ENCODE data around the gene RBP3. TPM values are rescaled to one million over a fixed set of nuclear protein-coding genes. Genes with fewer than 3 reads are reported as not detected.

RBP3 gene
- total RNA-seq, 1 donor from 2014 or later: not detected

- Mint-ChIP-seq H3K9me3 (no peaks in the 10 kb centered on the region), H3K4me1 (no peaks in the 10 kb centered on the region), H3K4me3 (no peak overlapping the region), H3K27ac (ENCODE audit: unreplicated experiment) (no peak overlapping the region), H3K36me3 (ENCODE audit: low read depth) (no peaks in the 10 kb centered on the region), H3K27me3 (ENCODE audit: low read depth) (peaks cover 10% of the 10 kb centered on the region)
- DNase-seq (ENCODE audit: low read depth, low spot score): no peak
- TF ChIP-seq CTCF (conservative IDR thresholded peaks at IDR 0.05): no peak
Measured at GRCh38 chr10:47371629-47372485, 23.7 kb downstream of the RBP3 start.

GRCh38 chr10:47372726-47373125 lies 24.6 kb downstream of the RBP3 start:
- Mint-ChIP-seq H3K4me1 (peaks cover 5% of the 10 kb centered on the region), H3K9me3 (no peaks in the 10 kb centered on the region), H3K36me3 (ENCODE audit: low read depth) (no peaks in the 10 kb centered on the region), H3K27ac (ENCODE audit: unreplicated experiment) (no peak overlapping the region), H3K27me3 (ENCODE audit: low read depth) (peaks cover 18% of the 10 kb centered on the region), H3K4me3 (no peak overlapping the region)
- no peak for DNase-seq (ENCODE audit: low read depth, low spot score)
- TF ChIP-seq CTCF (conservative IDR thresholded peaks at IDR 0.05): no peak

- Mint-ChIP-seq H3K4me3 (no peak overlapping the region), H3K36me3 (ENCODE audit: low read depth) (no peaks in the 10 kb centered on the region), H3K4me1 (peaks cover 13% of the 10 kb centered on the region), H3K27ac (ENCODE audit: unreplicated experiment) (no peak overlapping the region), H3K9me3 (no peaks in the 10 kb centered on the region), H3K27me3 (ENCODE audit: low read depth) (peaks cover 37% of the 10 kb centered on the region)
- no peak for DNase-seq (ENCODE audit: low read depth, low spot score)
- no peak for TF ChIP-seq CTCF (conservative IDR thresholded peaks at IDR 0.05)
Measured at GRCh38 chr10:47374611-47375536, 26.7 kb downstream of the RBP3 start.

- Mint-ChIP-seq H3K27ac (ENCODE audit: unreplicated experiment) (no peak overlapping the region), H3K4me3 (no peak overlapping the region), H3K36me3 (ENCODE audit: low read depth) (no peaks in the 10 kb centered on the region), H3K9me3 (no peaks in the 10 kb centered on the region), H3K27me3 (ENCODE audit: low read depth) (peaks cover 55% of the 10 kb centered on the region), H3K4me1 (peaks cover 23% of the 10 kb centered on the region)
- TF ChIP-seq CTCF (conservative IDR thresholded peaks at IDR 0.05): no peak
- DNase-seq (ENCODE audit: low read depth, low spot score): no peak
Measured at GRCh38 chr10:47376522-47377220, 28.5 kb downstream of the RBP3 start.

- Mint-ChIP-seq H3K36me3 (ENCODE audit: low read depth) (no peaks in the 10 kb centered on the region), H3K27ac (ENCODE audit: unreplicated experiment) (no peak overlapping the region), H3K27me3 (ENCODE audit: low read depth) (peaks cover 70% of the 10 kb centered on the region), H3K9me3 (no peaks in the 10 kb centered on the region), H3K4me3 (no peak overlapping the region), H3K4me1 (peaks cover 23% of the 10 kb centered on the region)
- DNase-seq (ENCODE audit: low read depth, low spot score): no peak
- no peak for TF ChIP-seq CTCF (conservative IDR thresholded peaks at IDR 0.05)
Measured at GRCh38 chr10:47378183-47378510, 30.0 kb downstream of the RBP3 start.
